ENCODE results near the gene PTBP3. TPM values are rescaled to one million over a fixed set of nuclear protein-coding genes. Genes with fewer than 3 reads are reported as not detected.
A peak's percentile ranks its signal among the peaks of the same experiment; 100 is the strongest.
"Not testable (repeated sequence)": the region's sequence is repeated elsewhere in the genome, so short reads cannot be mapped to it uniquely, and the experiment has no call there.

PTBP3 gene
- total and polyA plus RNA-seq, 3 experiments from 2014 or later = 45.0 to 124 (median 118) TPM

DNA sequence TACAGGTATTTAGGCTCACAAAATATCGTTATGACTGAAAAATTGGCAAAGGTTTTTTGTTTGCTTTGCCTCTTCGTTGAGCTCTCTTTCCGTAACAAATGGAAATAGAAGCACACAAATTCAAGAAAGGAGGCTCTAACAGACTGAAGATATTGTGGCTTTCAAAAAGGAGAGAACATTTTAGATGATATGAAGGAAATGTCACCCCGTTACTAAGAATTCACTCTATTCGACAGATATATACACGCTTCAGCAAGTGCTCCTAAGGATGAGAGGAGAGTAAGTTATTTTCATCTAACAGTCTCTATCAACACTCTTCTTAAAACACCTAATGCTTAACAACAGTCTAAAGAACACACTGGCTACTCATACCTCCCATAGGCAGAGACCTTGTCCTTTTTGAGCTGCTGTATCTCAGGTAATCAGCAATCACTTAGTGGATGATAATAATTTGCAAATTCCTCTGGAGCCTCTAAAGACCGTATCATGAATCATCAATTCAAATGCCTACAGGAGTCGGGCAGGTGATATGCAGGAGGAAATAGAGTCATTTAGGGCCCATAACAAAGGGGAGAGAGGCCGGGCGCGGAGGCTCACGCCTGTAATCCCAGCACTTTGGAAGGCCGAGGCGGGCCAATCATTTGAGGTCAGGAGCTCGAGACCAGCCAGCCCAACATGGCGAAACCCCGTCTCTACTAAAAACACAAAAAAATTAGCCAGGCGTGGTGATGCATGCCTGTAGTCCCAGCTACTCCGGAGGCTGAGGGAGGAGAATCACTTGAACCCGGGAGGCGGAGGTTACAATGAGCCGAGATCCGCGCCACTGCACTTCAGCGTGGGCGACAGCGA is 45.1 kb upstream of the PTBP3 start:
- H3K27ac Mint-ChIP-seq = peak overlapping the region; percentile 92 to 99 (median 98)
- H3K27ac ChIP-seq (ENCODE audit: low read depth, low read length) = peak overlapping the region; percentile 87
- peaks cover 0 to under 1% (median 0%) of the 10 kb centered on the region in 5 donors for H3K9me3 Mint-ChIP-seq
- H3K4me1 Mint-ChIP-seq = peaks cover 34 to 62% (median 49%) of the 10 kb centered on the region in 3 donors
- H3K4me3 ChIP-seq (ENCODE audit: low read length) = peak overlapping the region; percentile 88
- POLR2A ChIA-PET = interaction anchor here (1.3 to 2.1 kb wide), 4 partner anchors 45 to 482 kb away, joined by 4 to 18 read pairs (median 10); partner anchors contain the start of genes KIAA1958, PTBP3 and UGCG
- H3K9me3 ChIP-seq (ENCODE audit: low read length) = no peaks in the 10 kb centered on the region
- H3K36me3 ChIP-seq (ENCODE audit: insufficient read depth, low read length) = no peaks in the 10 kb centered on the region
- peaks cover 20% of the 10 kb centered on the region for H3K4me1 ChIP-seq (ENCODE audit: insufficient read depth, low read length)
- H3K4me3 Mint-ChIP-seq = peak overlapping the region; percentile 97 to 99 (median 99)
- DNase-seq = no peak
- H3K36me3 Mint-ChIP-seq = peaks cover 2 to 14% (median 5%) of the 10 kb centered on the region in 3 donors
- no peaks in the 10 kb centered on the region for H3K27me3 Mint-ChIP-seq
- CTCF ChIA-PET = interaction anchor here (0.8 to 1.9 kb wide), 11 partner anchors 17 to 414 kb away, joined by 3 to 16 read pairs (median 3); partner anchors contain the start of gene KIAA1958
- H3K27me3 ChIP-seq (ENCODE audit: insufficient read depth, low read length, poor library complexity, severe bottlenecking) = no peaks in the 10 kb centered on the region

DNA sequence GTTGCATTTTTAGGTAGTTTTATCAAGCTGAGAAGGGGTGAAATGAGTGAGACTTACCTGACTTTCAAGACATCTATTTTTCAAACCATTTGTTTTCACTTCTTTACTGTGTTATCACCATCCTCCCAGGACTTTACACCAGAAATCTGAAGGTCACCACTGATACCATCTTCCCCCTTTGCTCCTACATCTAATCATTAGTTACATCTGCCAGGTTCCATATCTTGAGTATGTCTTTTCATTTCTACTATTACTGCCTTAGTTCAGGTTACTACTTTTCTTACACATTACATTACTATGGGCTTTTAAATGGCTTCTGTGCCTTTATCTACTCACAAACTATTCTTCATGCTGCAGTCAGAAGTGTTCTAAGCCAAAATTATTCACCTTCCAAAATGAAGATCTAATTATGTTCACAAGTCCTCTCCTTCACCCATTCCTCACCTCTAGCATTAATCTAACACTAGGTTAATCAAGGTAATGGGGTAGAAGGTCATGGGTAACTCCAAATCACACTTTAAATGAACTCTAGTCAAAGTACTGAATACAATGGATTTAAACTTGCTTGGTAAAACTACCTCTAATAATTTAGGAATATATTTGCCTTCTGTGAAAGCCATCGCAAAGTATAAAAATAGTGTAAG is 44.4 kb upstream of the PTBP3 start:
- Mint-ChIP-seq H3K4me3 (peak overlapping the region in 6 of 7 donors; percentile 3 to 99 (median 65)), H3K27ac (peak overlapping the region in 5 of 8 donors; percentile 0 to 80 (median 7)), H3K9me3 (peaks cover 0 to 3% (median 0%) of the 10 kb centered on the region in 5 donors), H3K27me3 (no peaks in the 10 kb centered on the region), H3K36me3 (peaks cover 2 to 14% (median 8%) of the 10 kb centered on the region in 3 donors), H3K4me1 (peaks cover 33 to 56% (median 46%) of the 10 kb centered on the region in 3 donors)
- Histone ChIP-seq H3K4me3 (ENCODE audit: low read length) (peak overlapping the region; percentile 88), H3K27ac (ENCODE audit: low read depth, low read length) (peak overlapping the region; percentile 87), H3K4me1 (ENCODE audit: insufficient read depth, low read length) (peaks cover 20% of the 10 kb centered on the region), H3K36me3 (ENCODE audit: insufficient read depth, low read length) (no peaks in the 10 kb centered on the region), H3K9me3 (ENCODE audit: low read length) (no peaks in the 10 kb centered on the region), H3K27me3 (ENCODE audit: insufficient read depth, low read length, poor library complexity, severe bottlenecking) (no peaks in the 10 kb centered on the region)
- ChIA-PET CTCF (interaction anchor here (1.0 to 1.4 kb wide), 2 partner anchors 16 to 279 kb away, joined by 3 read pairs; no protein-coding TSS in a partner anchor), POLR2A (no interaction called here)
- no peak for DNase-seq

DNA sequence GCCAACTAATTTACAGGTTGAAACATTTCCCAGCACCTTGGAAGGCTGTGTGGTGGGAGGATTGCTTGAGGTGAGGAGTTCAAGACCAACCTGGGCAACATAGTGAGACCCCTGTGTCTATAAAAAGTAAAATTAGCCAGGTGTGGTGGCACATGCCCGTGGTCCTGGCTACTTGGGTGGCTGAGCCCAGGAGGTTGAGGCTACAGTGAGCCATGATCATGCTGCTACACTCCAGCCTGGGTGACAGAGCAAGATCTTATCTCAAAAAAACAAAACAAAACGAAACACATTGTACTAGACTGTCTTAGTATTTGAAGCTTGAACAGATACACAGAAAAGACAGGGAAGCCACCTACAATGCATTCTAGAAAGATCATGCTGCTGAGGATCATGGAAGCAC is 43.7 kb upstream of the PTBP3 start:
- H3K9me3 Mint-ChIP-seq = peaks cover 0 to 3% (median 0%) of the 10 kb centered on the region in 5 donors
- H3K27ac Mint-ChIP-seq = peak overlapping the region in 2 of 8 donors; percentile 7 to 15
- H3K4me3 ChIP-seq (ENCODE audit: low read length) = no peak overlapping the region
- H3K36me3 Mint-ChIP-seq = peaks cover 4 to 14% (median 11%) of the 10 kb centered on the region in 3 donors
- CTCF ChIA-PET = interaction anchor here (1.0 kb wide), 1 partner anchor 16 kb away, joined by 3 read pairs; no protein-coding TSS in a partner anchor
- H3K36me3 ChIP-seq (ENCODE audit: insufficient read depth, low read length) = no peaks in the 10 kb centered on the region
- POLR2A ChIA-PET = no interaction called here
- no peaks in the 10 kb centered on the region for H3K27me3 ChIP-seq (ENCODE audit: insufficient read depth, low read length, poor library complexity, severe bottlenecking)
- peaks cover 20% of the 10 kb centered on the region for H3K4me1 ChIP-seq (ENCODE audit: insufficient read depth, low read length)
- no peaks in the 10 kb centered on the region for H3K27me3 Mint-ChIP-seq
- peak overlapping the region in 3 of 7 donors; percentile 2 to 44 (median 31) for H3K4me3 Mint-ChIP-seq
- peak overlapping the region; percentile 87 for H3K27ac ChIP-seq (ENCODE audit: low read depth, low read length)
- no peaks in the 10 kb centered on the region for H3K9me3 ChIP-seq (ENCODE audit: low read length)
- no peak for DNase-seq
- peaks cover 30 to 49% (median 41%) of the 10 kb centered on the region in 3 donors for H3K4me1 Mint-ChIP-seq

DNA sequence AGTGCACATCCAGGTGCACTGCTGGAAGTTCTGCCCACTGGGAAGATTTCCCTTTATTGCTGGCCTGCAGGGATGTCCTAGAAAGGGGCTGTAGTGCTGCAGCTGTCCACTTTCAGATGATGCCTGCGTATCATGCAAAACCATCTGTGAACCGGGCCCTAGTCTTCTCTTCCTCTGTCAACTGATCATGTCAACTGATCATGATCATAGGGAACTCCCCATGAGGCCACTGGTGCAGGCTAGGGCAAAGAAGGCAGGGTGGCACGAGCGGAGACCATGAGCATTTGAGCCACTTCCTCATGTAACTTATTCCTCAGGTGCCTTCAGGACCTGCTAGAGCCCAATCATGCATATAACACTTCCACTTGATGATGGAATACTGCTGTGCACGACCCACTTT is 41.9 kb upstream of the PTBP3 start:
- Mint-ChIP-seq H3K4me3 (no peak overlapping the region), H3K27ac (no peak overlapping the region), H3K9me3 (peaks cover 0 to 3% (median 0%) of the 10 kb centered on the region in 5 donors), H3K4me1 (peaks cover 22 to 31% (median 27%) of the 10 kb centered on the region in 3 donors), H3K36me3 (peaks cover 4 to 17% (median 11%) of the 10 kb centered on the region in 3 donors), H3K27me3 (no peaks in the 10 kb centered on the region)
- DNase-seq = no peak
- no peak overlapping the region for H3K27ac ChIP-seq (ENCODE audit: low read depth, low read length)
- ChIA-PET CTCF (no interaction called here), POLR2A (no interaction called here)
- peaks cover 20% of the 10 kb centered on the region for H3K4me1 ChIP-seq (ENCODE audit: insufficient read depth, low read length)
- no peak overlapping the region for H3K4me3 ChIP-seq (ENCODE audit: low read length)
- H3K27me3 ChIP-seq (ENCODE audit: insufficient read depth, low read length, poor library complexity, severe bottlenecking) = no peaks in the 10 kb centered on the region
- no peaks in the 10 kb centered on the region for H3K9me3 ChIP-seq (ENCODE audit: low read length)
- no peaks in the 10 kb centered on the region for H3K36me3 ChIP-seq (ENCODE audit: insufficient read depth, low read length)

DNA sequence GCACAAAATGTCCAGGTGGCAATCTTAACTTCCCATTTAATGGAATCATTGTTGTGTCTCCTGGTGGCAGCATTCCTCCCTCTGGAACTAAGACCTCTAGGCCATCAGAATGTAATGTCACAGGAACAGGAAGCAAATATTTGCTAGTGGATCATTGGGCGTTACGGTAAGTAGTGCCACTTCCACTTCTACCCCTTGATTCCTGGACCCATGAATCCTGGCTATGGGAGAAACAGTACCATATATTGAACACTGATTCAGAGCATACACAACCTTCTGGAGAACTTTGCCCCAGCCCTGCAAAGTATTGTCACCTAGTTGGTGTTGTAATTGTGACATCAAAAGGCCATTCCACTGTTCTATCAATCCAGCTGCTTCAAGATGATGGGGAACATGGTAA is 40.8 kb upstream of the PTBP3 start:
- peaks cover 20% of the 10 kb centered on the region for H3K4me1 ChIP-seq (ENCODE audit: insufficient read depth, low read length)
- H3K36me3 ChIP-seq (ENCODE audit: insufficient read depth, low read length); H3K27ac ChIP-seq (ENCODE audit: low read depth, low read length); H3K27me3 Mint-ChIP-seq; CTCF ChIA-PET; DNase-seq; H3K4me3 Mint-ChIP-seq; H3K4me3 ChIP-seq (ENCODE audit: low read length); POLR2A ChIA-PET; H3K9me3 ChIP-seq (ENCODE audit: low read length); H3K27me3 ChIP-seq (ENCODE audit: insufficient read depth, low read length, poor library complexity, severe bottlenecking); H3K27ac Mint-ChIP-seq: not testable (repeated sequence)
- H3K4me1 Mint-ChIP-seq = peaks cover 22 to 28% (median 25%) of the 10 kb centered on the region in 3 donors
- H3K9me3 Mint-ChIP-seq = peaks cover 0 to 11% (median 5%) of the 10 kb centered on the region in 5 donors
- H3K36me3 Mint-ChIP-seq = peaks cover 3 to 17% (median 6%) of the 10 kb centered on the region in 3 donors

DNA sequence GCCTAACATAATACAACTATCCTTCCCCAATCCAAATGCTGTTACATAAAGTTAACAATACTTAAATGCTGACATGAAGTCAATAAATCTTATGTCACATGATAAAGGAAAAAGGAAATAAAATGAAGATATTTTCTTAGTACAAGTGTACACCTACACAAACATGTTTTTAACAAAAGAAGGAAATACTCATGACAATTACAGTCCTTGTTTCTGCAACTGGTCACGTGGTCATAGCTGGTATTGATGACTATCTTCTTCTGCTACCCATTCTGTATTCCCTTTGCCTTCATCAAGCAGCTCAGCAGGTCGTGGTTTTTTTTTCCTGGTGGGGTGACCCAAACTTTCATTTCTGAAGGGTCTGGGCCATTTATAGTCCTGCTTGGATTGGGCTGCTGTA is 40.2 kb upstream of the PTBP3 start:
- H3K27ac ChIP-seq (ENCODE audit: low read depth, low read length); H3K9me3 ChIP-seq (ENCODE audit: low read length); DNase-seq; POLR2A ChIA-PET; H3K4me3 Mint-ChIP-seq; H3K27ac Mint-ChIP-seq; H3K27me3 Mint-ChIP-seq; H3K27me3 ChIP-seq (ENCODE audit: insufficient read depth, low read length, poor library complexity, severe bottlenecking); CTCF ChIA-PET; H3K36me3 ChIP-seq (ENCODE audit: insufficient read depth, low read length); H3K4me3 ChIP-seq (ENCODE audit: low read length): not testable (repeated sequence)
- peaks cover 2 to 17% (median 6%) of the 10 kb centered on the region in 3 donors for H3K36me3 Mint-ChIP-seq
- H3K4me1 Mint-ChIP-seq = peaks cover 19 to 24% (median 23%) of the 10 kb centered on the region in 3 donors
- H3K9me3 Mint-ChIP-seq = peaks cover 0 to 11% (median 5%) of the 10 kb centered on the region in 5 donors
- peaks cover 19% of the 10 kb centered on the region for H3K4me1 ChIP-seq (ENCODE audit: insufficient read depth, low read length)

DNA sequence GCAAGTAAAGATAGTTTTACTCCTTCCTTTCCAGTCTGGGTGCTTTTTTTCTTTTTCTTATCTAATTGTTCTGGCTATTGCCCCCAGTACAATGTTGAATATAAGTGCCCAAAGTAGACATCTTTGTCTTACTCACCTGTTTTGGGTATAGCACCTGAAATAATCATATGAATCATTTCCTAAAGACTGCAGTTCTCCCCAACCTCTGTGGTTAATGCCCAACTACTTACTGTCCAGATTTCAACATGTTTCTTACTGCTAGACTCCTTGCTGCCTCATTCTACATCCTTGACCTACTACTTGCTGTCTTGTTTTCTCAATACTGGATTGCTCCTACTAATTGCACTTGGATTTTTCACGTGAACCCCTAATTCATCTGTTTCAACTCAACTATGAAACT is 37.6 kb upstream of the PTBP3 start:
- POLR2A ChIA-PET = no interaction called here
- H3K36me3 Mint-ChIP-seq = peaks cover 2 to 26% (median 7%) of the 10 kb centered on the region in 3 donors

More for the DNA sequence above, 37.6 kb upstream of the PTBP3 start:
- no peaks in the 10 kb centered on the region for H3K36me3 ChIP-seq (ENCODE audit: insufficient read depth, low read length)
- H3K9me3 ChIP-seq (ENCODE audit: low read length) = no peaks in the 10 kb centered on the region
- no peaks in the 10 kb centered on the region for H3K4me1 ChIP-seq (ENCODE audit: insufficient read depth, low read length)
- Mint-ChIP-seq H3K27me3 (no peaks in the 10 kb centered on the region), H3K4me1 (no peaks in the 10 kb centered on the region), H3K4me3 (no peak overlapping the region), H3K9me3 (peaks cover 5 to 15% (median 14%) of the 10 kb centered on the region in 5 donors), H3K27ac (no peak overlapping the region)
- H3K27me3 ChIP-seq (ENCODE audit: insufficient read depth, low read length, poor library complexity, severe bottlenecking) = no peaks in the 10 kb centered on the region
- H3K4me3 ChIP-seq (ENCODE audit: low read length) = no peak overlapping the region
- DNase-seq = no peak
- no peak overlapping the region for H3K27ac ChIP-seq (ENCODE audit: low read depth, low read length)
- CTCF ChIA-PET = no interaction called here

All from CD8-positive, alpha-beta memory T cell (primary cell).